ENCODE data around the gene KIRREL1.

Gene KIRREL1

DNA sequence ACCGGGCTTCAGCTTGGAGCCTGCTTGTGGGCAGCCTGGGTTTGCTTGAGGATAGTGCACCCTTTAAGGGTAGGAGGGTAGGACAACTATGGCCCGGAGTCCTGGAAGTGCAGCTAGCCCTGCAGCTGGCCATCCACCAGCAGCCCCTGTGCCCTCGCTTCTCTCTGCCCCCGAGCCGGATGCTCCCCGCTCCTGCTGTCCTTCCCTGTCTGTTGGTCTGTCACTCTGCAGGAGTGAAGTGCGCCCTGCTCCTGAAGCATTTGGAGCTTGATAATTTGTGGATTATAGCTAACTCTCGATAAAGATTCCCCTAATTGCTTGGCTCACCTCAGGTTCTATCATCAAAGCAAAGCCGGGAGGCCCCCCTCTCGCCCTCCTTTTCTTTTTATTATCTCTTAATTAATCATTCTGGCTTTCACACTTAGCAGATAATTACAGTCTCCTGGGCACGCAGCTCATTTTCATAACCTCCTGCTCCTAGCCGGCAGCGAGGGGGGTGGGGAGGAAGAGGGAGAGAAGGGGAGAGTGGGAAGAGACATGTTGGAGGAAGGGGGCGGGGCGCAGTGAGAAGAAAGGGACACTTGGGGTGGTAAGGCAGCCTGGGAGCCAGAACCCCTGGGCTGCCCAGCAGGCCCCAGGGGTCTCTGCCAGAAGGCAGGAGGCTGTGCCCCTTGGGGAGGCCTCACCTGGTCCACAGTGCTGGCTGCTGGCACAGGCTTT, 14.4 kb downstream of the KIRREL1 start:
- DNase-seq: no peak

GRCh38 chr1:158008630-158009029, 15.2 kb downstream of the KIRREL1 start:
- no peak for DNase-seq

DNA sequence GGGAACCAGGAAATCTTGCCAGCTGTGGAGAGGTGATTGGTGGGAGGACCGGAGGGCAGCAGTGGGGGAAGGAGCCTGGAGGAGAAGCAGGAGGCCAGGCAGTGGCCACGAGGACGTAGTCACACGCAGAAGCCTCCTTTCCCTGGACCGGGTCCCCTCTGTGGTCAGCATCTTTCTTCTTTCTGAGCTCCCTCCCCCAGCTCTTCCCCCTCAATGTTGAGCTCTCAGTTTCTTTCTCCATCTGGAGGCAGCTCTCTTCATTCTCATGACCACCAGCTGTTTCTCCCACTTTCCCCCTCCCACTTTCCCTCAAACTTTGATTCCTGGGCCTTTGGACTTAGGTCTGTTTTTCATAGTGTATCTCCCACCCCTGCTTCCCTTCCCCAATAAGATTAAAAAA, 18.3 kb downstream of the KIRREL1 start:
- no peak for DNase-seq

- DNase-seq: no peak
These were observed 20.6 kb downstream of the KIRREL1 start for GRCh38 chr1:158013840-158014730.

GRCh38 chr1:158014731-158015320, 21.4 kb downstream of the KIRREL1 start:
- DNase-seq: no peak

- no peak for DNase-seq
These were observed 23.3 kb downstream of the KIRREL1 start for GRCh38 chr1:158016651-158017335.

- DNase-seq: no peak
These were observed 24.6 kb downstream of the KIRREL1 start for GRCh38 chr1:158017800-158018595.

DNA sequence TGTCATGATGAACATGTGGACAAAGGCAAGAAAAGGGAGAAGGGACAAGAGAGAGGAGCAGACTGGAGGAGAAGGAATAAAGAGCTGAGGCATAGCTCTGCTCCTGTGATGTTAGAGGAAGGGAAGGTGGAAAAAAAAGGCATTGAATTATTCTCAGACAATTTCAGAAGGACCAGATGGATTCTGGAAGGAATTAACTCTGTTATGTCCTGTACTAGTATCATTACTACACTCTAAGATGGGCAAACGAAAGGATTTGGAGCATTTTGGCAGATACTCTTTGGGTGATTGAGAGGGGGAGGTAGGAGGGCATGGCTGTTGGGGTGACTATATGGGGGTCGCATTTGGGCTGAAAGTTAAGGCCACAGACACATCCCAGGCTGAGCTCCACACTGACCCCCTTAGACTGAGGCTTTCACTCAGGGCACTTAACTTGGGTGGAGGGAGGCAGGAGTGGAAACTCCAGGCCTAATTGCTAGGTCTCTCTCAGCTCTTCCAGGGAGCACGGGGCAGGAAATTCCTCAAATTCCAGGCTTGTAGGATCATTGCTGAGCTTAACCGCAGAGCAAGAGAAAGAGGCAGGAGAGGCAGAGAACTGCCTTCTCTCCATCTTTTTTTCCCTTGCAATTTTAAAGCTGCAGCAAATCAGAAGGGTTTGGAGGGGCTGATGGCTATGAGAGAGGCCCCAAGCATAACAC, 25.9 kb downstream of the KIRREL1 start:
- DNase-seq: no peak

DNA sequence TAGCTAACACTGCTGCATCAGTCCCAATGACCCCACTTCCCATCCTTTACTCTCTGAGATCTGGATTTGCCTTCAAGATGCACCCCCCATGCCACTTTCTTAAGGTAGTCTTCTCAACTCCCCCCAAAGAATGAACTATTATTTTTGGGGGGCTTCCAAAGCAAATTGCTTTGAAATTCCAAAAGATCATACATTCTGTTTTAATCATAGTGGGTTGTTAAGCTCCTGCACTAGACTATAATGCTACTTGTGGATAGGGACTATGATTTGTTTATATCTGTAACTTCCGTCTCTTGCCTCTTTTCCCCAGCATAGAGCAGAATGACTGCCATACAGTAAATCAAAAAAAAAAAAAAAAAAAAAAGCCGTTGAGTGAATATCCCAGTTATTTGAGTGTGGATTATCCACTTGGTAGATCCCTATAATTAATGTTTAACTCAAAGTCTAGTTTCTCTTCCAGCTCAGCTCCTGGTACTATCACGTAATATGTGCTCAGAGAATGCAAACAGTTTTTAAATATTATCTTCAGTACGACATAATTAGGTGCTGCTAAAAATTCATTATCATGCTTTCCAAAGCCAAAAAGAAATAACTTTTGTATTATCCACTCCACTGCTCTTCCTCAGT, 26.9 kb downstream of the KIRREL1 start:
- DNase-seq: no peak

GRCh38 chr1:158020886-158021620, 27.6 kb downstream of the KIRREL1 start:
- DNase-seq: no peak

DNA sequence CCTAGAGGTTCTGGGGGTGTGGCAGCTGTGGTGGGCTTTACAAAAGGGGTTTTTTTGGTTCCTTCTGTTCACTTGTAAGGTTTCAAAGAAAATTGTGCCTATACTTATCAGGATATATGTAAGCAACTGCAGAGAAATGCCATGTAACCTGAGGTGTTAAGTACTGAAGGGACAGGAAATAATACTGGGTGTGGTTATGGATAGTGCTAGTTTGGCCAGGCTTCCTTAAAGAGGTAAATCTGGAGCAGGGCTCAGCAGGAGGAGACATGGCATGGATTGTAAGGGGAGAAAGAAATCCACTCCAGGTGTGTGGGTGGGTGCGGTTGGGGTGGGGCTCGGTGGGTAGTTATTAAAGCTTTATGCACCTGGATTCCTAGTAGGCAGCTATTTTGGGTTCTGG, 28.3 kb downstream of the KIRREL1 start:
- DNase-seq: peak; percentile 7

- no peak for DNase-seq
These were observed 29.3 kb downstream of the KIRREL1 start for GRCh38 chr1:158022554-158023312.

DNA sequence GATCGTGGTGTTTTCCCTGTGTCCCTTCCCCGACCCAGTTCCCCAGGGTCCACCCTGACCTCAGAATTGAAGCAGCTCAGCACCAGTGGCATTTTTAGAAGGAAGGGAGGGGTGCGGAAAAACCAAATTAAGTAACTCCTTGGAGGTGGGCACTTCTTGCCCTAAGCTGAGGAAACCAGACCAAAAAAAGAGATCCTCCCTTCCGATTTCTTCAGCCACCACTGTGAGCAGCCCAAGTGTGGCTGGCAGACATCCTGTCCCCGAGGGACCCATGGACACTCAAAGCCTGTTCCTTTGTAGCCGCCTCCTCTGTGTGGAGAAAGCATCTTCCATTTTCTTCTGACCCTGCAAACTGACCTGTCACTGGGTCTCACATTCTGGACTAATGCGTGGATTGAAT, 31.3 kb downstream of the KIRREL1 start:
- DNase-seq: no peak

DNA sequence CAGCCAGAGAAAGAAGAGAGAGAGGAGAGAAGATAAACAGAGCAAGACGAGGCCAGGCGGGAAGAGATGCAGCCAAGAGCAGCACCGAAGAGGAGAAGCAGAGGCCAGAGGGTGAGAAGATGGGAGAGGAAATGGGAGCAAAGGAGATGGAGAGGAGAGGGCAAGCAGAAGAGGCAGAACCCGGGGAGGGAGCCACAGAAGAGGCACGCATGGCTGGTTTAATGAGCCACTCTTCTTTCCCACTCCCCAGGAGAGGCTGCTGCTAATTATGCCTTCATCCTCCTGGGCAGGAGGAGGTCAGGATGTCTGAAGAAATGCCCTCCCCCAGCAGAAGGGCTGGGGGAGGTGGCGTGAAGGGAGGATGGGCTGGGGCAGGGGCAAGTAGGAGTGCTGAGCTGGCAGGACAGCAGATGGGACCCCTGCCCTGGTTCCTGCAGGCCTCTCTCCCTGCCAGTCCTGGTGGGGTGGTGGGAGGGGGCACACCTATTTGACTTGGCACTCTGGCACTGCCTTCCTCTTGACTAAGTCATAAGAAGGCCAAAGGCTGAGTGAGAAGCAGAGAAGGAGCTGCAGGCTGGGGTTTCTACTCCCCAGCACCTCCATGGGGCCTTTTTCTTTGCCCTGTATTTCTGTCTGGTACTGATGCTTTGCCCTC, 32.3 kb downstream of the KIRREL1 start:
- DNase-seq: no peak

- no peak for DNase-seq
These were observed 33.2 kb downstream of the KIRREL1 start for GRCh38 chr1:158026651-158027050.

DNA sequence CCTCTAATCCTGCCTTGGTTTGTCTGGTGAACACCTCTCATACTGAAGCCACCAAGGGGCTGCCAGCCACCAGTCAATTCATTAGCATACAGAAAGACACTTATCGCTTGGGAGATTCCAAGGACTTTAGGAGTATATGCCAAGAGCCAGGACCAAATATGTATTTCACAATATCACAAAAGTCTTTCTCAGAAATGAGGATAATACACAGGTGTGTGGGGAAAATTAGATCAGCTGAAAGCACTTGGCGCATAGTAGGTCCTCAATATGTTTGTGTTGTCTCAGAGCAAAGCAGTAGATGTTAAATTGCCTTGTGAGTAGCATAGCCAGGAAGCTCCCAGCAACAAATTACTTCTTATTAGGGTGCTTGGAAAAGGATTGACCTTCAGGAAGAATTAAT, 34.1 kb downstream of the KIRREL1 start:
- no peak for DNase-seq

GRCh38 chr1:158028969-158029368, 35.5 kb downstream of the KIRREL1 start:
- no peak for DNase-seq

GRCh38 chr1:158035014-158035413, 41.6 kb downstream of the KIRREL1 start:
- no peak for DNase-seq

DNA sequence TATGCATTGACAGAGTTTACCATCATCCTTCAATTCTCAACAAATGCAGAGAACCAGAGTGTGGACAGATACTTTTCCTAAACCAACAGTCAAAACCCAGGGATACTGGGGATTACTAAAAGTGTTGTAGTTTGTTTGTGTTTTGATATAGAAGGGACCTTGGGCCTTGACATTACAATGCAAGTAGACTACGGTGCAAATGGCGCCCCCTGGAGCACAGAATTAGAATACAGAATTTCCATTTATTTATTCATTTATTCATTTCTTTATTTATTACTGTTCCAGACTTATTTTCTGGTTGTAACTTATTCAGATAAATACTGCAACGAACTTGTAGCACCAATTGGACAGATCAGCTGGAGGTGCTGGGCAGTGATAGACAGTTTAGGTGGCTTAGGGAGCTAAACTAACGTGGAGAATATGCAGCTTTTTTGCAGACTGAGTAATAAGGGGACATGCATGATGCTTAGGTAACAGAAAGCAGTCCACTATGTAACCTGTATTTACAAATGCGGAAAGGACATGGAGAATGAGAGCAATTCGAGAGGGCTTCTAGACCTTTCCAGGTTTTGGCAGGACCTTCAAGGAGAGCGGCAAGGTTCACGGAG, 42.6 kb downstream of the KIRREL1 start:
- no peak for DNase-seq
